K562 (cell line): Measurements from ENCODE around the gene HCRTR1. TPM values are rescaled to one million over a fixed set of nuclear protein-coding genes. Genes with fewer than 3 reads are reported as not detected.

Experiments
- ARID4B ChIP-seq: sonication (generic); formaldehyde crosslinking; IDR thresholded peaks from 2 replicates; pipeline ENCODE4 v1.8.0; 2022; ENCODE audit warnings: mild to moderate bottlenecking, missing genetic modification reagents
- BACH1 ChIP-seq: fragments of 200-800 bp; sonication (Bioruptor generic); IDR thresholded peaks from 2 replicates; pipeline ENCODE4 v1.6.1; 2016; ENCODE audit warnings: missing genetic modification characterization, missing compliant biosample characterization
- BCL6 ChIP-seq: fragments of 250-450 bp; sonication (Bioruptor Pico); IDR thresholded peaks from 2 replicates; pipeline ENCODE4 v1.4.0; 2020
- CC2D1A ChIP-seq: fragments of 450-650 bp; IDR thresholded peaks from 2 replicates; pipeline ENCODE4 v1.6.1; 2017; ENCODE audit warnings: mild to moderate bottlenecking
- CREB1 ChIP-seq, 2 experiments: sonication (generic) in 1 of 2; formaldehyde crosslinking in 1 of 2; IDR thresholded peaks; 2 replicates each; pipeline versions ENCODE4 v1.6.1 to v1.8.0; 2012 to 2022; ENCODE audit warnings: inconsistent platforms in 1 of 2, mild to moderate bottlenecking in 1 of 2, missing genetic modification reagents in 1 of 2, moderate library complexity in 1 of 2
- HOXB6 ChIP-seq: fragments of 250-450 bp; sonication (Bioruptor Pico); IDR thresholded peaks from 2 replicates; pipeline ENCODE4 v1.5.1; 2022; ENCODE audit warnings: mild to moderate bottlenecking, borderline replicate concordance
- MAFG ChIP-seq: fragments of 450-650 bp; conservative IDR thresholded peaks from 2 replicates; pipeline ENCODE4 v1.6.1; 2016; ENCODE audit warnings: missing genetic modification characterization, missing compliant biosample characterization
- MAFK ChIP-seq: IDR thresholded peaks from 2 replicates; pipeline ENCODE4 v1.6.1; 2011; ENCODE audit warnings: low read length, improper control_type of control experiment
- NR4A1 ChIP-seq, 2 experiments: fragments of 250-450 bp in 1 of 2; fragments of 450-650 bp in 1 of 2; sonication (Bioruptor Pico) in 1 of 2; IDR thresholded peaks; 2 replicates each; pipeline versions ENCODE4 v1.4.0 to v1.6.1; 2016 to 2020; ENCODE audit warnings: mild to moderate bottlenecking in 2 of 2, missing compliant biosample characterization in 1 of 2, missing genetic modification characterization in 1 of 2, moderate library complexity in 1 of 2
- PHF20 ChIP-seq: fragments of 450-650 bp; IDR thresholded peaks from 2 replicates; pipeline ENCODE4 v1.6.1; 2018; ENCODE audit not compliant: partially characterized antibody
- SMC3 ChIP-seq: conservative IDR thresholded peaks from 2 replicates; pipeline ENCODE4 v1.6.1; 2011; ENCODE audit warnings: low read depth, low read length, improper control_type of control experiment; ENCODE audit not compliant: insufficient read depth
- SRSF3 ChIP-seq: fragments of 200-400 bp; formaldehyde crosslinking; IDR thresholded peaks from 2 replicates; pipeline ENCODE4 v1.6.1; 2016; ENCODE audit warnings: mild to moderate bottlenecking, low read length, moderate library complexity; ENCODE audit not compliant: insufficient read depth
- STAT6 ChIP-seq: sonication (generic); formaldehyde crosslinking; IDR thresholded peaks from 2 replicates; pipeline ENCODE4 v1.8.1; 2023; ENCODE audit warnings: mild to moderate bottlenecking, missing genetic modification reagents
- TOE1 ChIP-seq, 2 experiments: fragments of 450-650 bp in 1 of 2; sonication (generic) in 1 of 2; formaldehyde crosslinking in 1 of 2; IDR thresholded peaks; 2 replicates each; pipeline versions ENCODE4 v1.7.1 to v1.8.0; 2016 to 2022; ENCODE audit warnings: borderline replicate concordance in 2 of 2, mild to moderate bottlenecking in 2 of 2, antibody characterized with exemption in 1 of 2, inconsistent platforms in 1 of 2, low read depth in 1 of 2, missing genetic modification reagents in 1 of 2, moderate library complexity in 1 of 2
- WHSC1 ChIP-seq: IDR thresholded peaks from one replicate; pipeline ENCODE4 v1.6.1; 2012; ENCODE audit warnings: low read length, control low read depth, inconsistent platforms
- XRCC5 ChIP-seq: fragments of 200-400 bp; formaldehyde crosslinking; IDR thresholded peaks from 2 replicates; pipeline ENCODE4 v1.6.1; 2017; ENCODE audit warnings: low read depth, mild to moderate bottlenecking, low read length
- ZBTB17 ChIP-seq: fragments of 450-650 bp; formaldehyde crosslinking; IDR thresholded peaks from 2 replicates; pipeline ENCODE4 v1.4.0; 2020; ENCODE audit warnings: mild to moderate bottlenecking
- ZNF133 ChIP-seq: fragments of 250-450 bp; sonication (Bioruptor Pico); IDR thresholded peaks from 2 replicates; pipeline ENCODE4 v1.4.0; 2020; ENCODE audit warnings: mild to moderate bottlenecking
- ZNF3 ChIP-seq: fragments of 250-450 bp; sonication (Bioruptor Pico); IDR thresholded peaks from 2 replicates; pipeline ENCODE4 v1.5.0; 2021; ENCODE audit warnings: mild to moderate bottlenecking, moderate library complexity
- ZNF511 ChIP-seq: sonication (generic); formaldehyde crosslinking; IDR thresholded peaks from 2 replicates; pipeline ENCODE4 v1.8.0; 2022; ENCODE audit warnings: mild to moderate bottlenecking, missing genetic modification reagents
- polyA plus RNA-seq, 8 experiments: library from polyadenylated mRNA; depleted of rRNA in 4 of 8; stranded (reverse) in 5 of 8; unstranded in 3 of 8; fragments of >200 nt; fragmentation: Nextera tagmentation in 2 of 8; fragmentation: Illumina TruSeq in 1 of 8; extraction: Ambion mirVana in 2 of 8; extraction: Trizol in 1 of 8; gene quantifications; 2 replicates each; pipeline versions ENCODE4 v1.2.1 to v1.2.3, GENCODE V29; 2011 to 2014; ENCODE audit warnings: inconsistent platforms in 1 of 8, missing spikeins in 1 of 8
- total RNA-seq, 7 experiments: library from RNA; depleted of rRNA in 6 of 7; stranded (reverse); fragments of >200 nt in 6 of 7; fragmentation: Illumina TruSeq in 2 of 7; extraction: Trizol in 2 of 7; gene quantifications; 2 replicates each; pipeline versions ENCODE4 v1.2.1 to v1.2.3, GENCODE V29; 2011 to 2021; ENCODE audit warnings: low replicate concordance in 1 of 7

HCRTR1 gene
- total and polyA plus RNA-seq, 9 of the 15 experiments (the other 6 are each of a cell fraction or from before 2014, with no cell fraction given): not detected

GRCh38 chr1:31663622-31664452, 46.3 kb downstream of the HCRTR1 start (continued):
- TF ChIP-seq NR4A1 (CRISPR knock-in tag; IDR thresholded peaks at IDR 0.05): 0 out of 2 replicates have a peak, but pooled peaks have one; percentile 32
- TF ChIP-seq NR4A1 (tag; IDR thresholded peaks at IDR 0.05): no peak
- no peak for TF ChIP-seq BCL6 (CRISPR knock-in tag)
- TF ChIP-seq ZNF133 (CRISPR knock-in tag): no peak
- no peak for TF ChIP-seq ZNF3 (CRISPR knock-in tag)
- TF ChIP-seq SMC3: peak; percentile 97
- TF ChIP-seq MAFK: peak; percentile 44
- no peak for TF ChIP-seq SRSF3
- no peak for TF ChIP-seq CREB1 (IDR thresholded peaks at IDR 0.05)
- TF ChIP-seq CREB1 (CRISPR knock-in tag; IDR thresholded peaks at IDR 0.05): no peak
- TF ChIP-seq HOXB6 (CRISPR knock-in tag): no peak
- TF ChIP-seq ARID4B (CRISPR knock-in tag): no peak
- TF ChIP-seq ZNF511 (CRISPR knock-in tag): no peak
- TF ChIP-seq PHF20: no peak
- TF ChIP-seq BACH1 (tag): no peak
- no peak for TF ChIP-seq STAT6 (CRISPR knock-in tag)
- TF ChIP-seq MAFG (tag): no peak
- TF ChIP-seq TOE1 (IDR thresholded peaks at IDR 0.05; ENCODE audit: borderline replicate concordance): peak; percentile 44; the same call in 1 of the 2 replicates
- no peak for TF ChIP-seq TOE1 (CRISPR knock-in tag; IDR thresholded peaks at IDR 0.05; ENCODE audit: borderline replicate concordance, low read depth)
- no peak for TF ChIP-seq WHSC1
- no peak for TF ChIP-seq ZBTB17
- peak; percentile 62; the same call in 1 of the 2 replicates for TF ChIP-seq XRCC5
- TF ChIP-seq CC2D1A: peak; percentile 87; the same call in 1 of the 2 replicates
